ENCODE data around the gene CASP3. TPM values are rescaled to one million over a fixed set of nuclear protein-coding genes. Genes with fewer than 3 reads are reported as not detected.

Gene CASP3
- total RNA-seq, 1 experiment from 2014 or later = 107 TPM

- DNase-seq = no peak
- no peaks in the 10 kb centered on the region for H3K79me1 ChIP-seq (ENCODE audit: insufficient read depth, low read depth, low read length, poor library complexity, severe bottlenecking)
- no peak overlapping the region for H4K5ac ChIP-seq (ENCODE audit: insufficient read length, low read depth, low read length)
- H4K8ac ChIP-seq (replicated peaks; ENCODE audit: insufficient read length, low read depth, low read length) = no peak overlapping the region
- H3K79me2 ChIP-seq (ENCODE audit: insufficient read depth, low read length) = no peaks in the 10 kb centered on the region
- Mint-ChIP-seq H3K36me3 (ENCODE audit: insufficient read depth in 1 of 3, low read depth in 3 of 3) (peaks cover 0 to 6% (median 0%) of the 10 kb centered on the region in 3 experiments; a peak in 2 of 7 replicates), H3K9me3 (peaks cover 2 to 6% of the 10 kb centered on the region in 2 experiments; a peak in 3 of 5 replicates), H3K27ac (no peak overlapping the region), H3K4me1 (peaks cover 5 to 14% of the 10 kb centered on the region in 2 experiments; a peak in 3 of 4 replicates), H3K4me3 (no peak overlapping the region), H3K27me3 (ENCODE audit: low read depth) (no peaks in the 10 kb centered on the region)
- no peak overlapping the region for H2BK120ac ChIP-seq (ENCODE audit: low read depth, low read length, poor library complexity, severe bottlenecking)
- H3T11ph ChIP-seq (ENCODE audit: low read length) = no peak overlapping the region
- H3K4ac ChIP-seq (ENCODE audit: low read depth, low read length) = no peak overlapping the region
- no peak overlapping the region for H2BK5ac ChIP-seq (ENCODE audit: insufficient read length, low read length)
- no peak overlapping the region for H3K56ac ChIP-seq (ENCODE audit: insufficient read length, low read depth, low read length)
- H4K20me1 ChIP-seq (ENCODE audit: control insufficient read depth, insufficient read depth, insufficient read length) = no peaks in the 10 kb centered on the region
- H2BK20ac ChIP-seq (ENCODE audit: low read depth, low read length, poor library complexity, severe bottlenecking) = no peak overlapping the region
- TF ChIP-seq CTCF (conservative IDR thresholded peaks at IDR 0.05) = no peak
- H3K4me1 ChIP-seq (ENCODE audit: insufficient read depth, low read length) = no peaks in the 10 kb centered on the region
- no peak overlapping the region for H3K23ac ChIP-seq (ENCODE audit: insufficient read length, low read depth, low read length)
- H2BK12ac ChIP-seq (ENCODE audit: insufficient read length, low read depth, low read length) = no peak overlapping the region
- no peak overlapping the region for H4K91ac ChIP-seq (ENCODE audit: insufficient read length, low read depth, low read length)
- H3K23me2 ChIP-seq (ENCODE audit: insufficient read length, low read depth, low read length, poor library complexity, severe bottlenecking) = no peaks in the 10 kb centered on the region
- no peak overlapping the region for H3K14ac ChIP-seq (ENCODE audit: insufficient read depth, low read length)
- H3K9ac ChIP-seq (ENCODE audit: extremely low read depth, insufficient read length, low read length) = no peak overlapping the region
- WGBS (ENCODE audit: extremely low coverage, insufficient read length, low lambda C conversion rate) = no CpG with 5 or more reads among the region's 3 CpGs
- H3K4me2 ChIP-seq (ENCODE audit: insufficient read depth, insufficient read length, low read length) = no peak overlapping the region
- H3K9me3 ChIP-seq (ENCODE audit: control insufficient read depth, low read depth, low read length) = no peaks in the 10 kb centered on the region
- H3K27me3 ChIP-seq (ENCODE audit: insufficient read depth, low read length) = no peaks in the 10 kb centered on the region
- H3K27ac ChIP-seq (ENCODE audit: insufficient read length, low read depth, low read length) = no peak overlapping the region
- no peak overlapping the region for H3K18ac ChIP-seq (ENCODE audit: insufficient read length, low read depth, low read length)
- H2AK5ac ChIP-seq (ENCODE audit: insufficient read length, low read length) = no peak overlapping the region
- H2BK15ac ChIP-seq (ENCODE audit: low read depth, low read length) = no peak overlapping the region
- no peak overlapping the region for H2AFZ ChIP-seq (ENCODE audit: low read length)
Measured at GRCh38 chr4:184587701-184588100, 61.5 kb downstream of the CASP3 start.

Data from H9 (cell line).